Common myeloid progenitor, CD34-positive (primary cell): Measurements from ENCODE around the gene L2HGDH.
A peak's percentile ranks its signal among the peaks of the same experiment; 100 is the strongest.

Experiments used
- CTCF ChIA-PET: fragments of 350-600 bp; sonication (Branson Sonifier 250); formaldehyde crosslinking; loops from one replicate; lab custom pipeline; 2021; ENCODE audit warnings: antibody characterized with exemption; lab: Charles Lee
- POLR2A ChIA-PET: fragments of 350-600 bp; sonication (Branson Sonifier 250); formaldehyde crosslinking; loops from one replicate; lab custom pipeline; 2021; ENCODE audit warnings: antibody characterized with exemption; lab: Charles Lee
- DNase-seq, 3 donors: peaks; one replicate each; pipeline versions ENCODE4 v3.0.0 to v3.0.0-alpha.2; 2013
- H3K27ac ChIP-seq, 2 experiments: 1 replicate in 1 of 2; 2 replicates in 1 of 2; pipeline ENCODE4 v1.7.0; 2013; ENCODE audit warnings: inconsistent platforms in 2 of 2, low read length in 2 of 2, mild to moderate bottlenecking in 2 of 2, low read depth in 1 of 2, moderate library complexity in 1 of 2; ENCODE audit not compliant: severe bottlenecking in 2 of 2, insufficient read depth in 1 of 2, poor library complexity in 1 of 2
- H3K27me3 ChIP-seq, 5 experiments: replicated peaks in 2 of 5; 1 replicate in 3 of 5; 2 replicates in 2 of 5; pipeline versions ENCODE4 v1.6.1 to v1.7.0; 2013; ENCODE audit warnings: low read length in 4 of 5, mild to moderate bottlenecking in 2 of 5, moderate library complexity in 2 of 5, inconsistent platforms in 1 of 5; ENCODE audit not compliant: insufficient read depth in 5 of 5, control insufficient read depth in 4 of 5
- H3K36me3 ChIP-seq, 4 experiments: 1 replicate in 2 of 4; 2 replicates in 2 of 4; pipeline versions ENCODE4 v1.6.1 to v1.7.0; 2013; ENCODE audit warnings: low read length in 3 of 4, control low read depth in 1 of 4, mild to moderate bottlenecking in 1 of 4; ENCODE audit not compliant: control insufficient read depth in 4 of 4, insufficient read depth in 4 of 4
- H3K4me1 ChIP-seq, 4 experiments: 1 replicate in 3 of 4; 2 replicates in 1 of 4; pipeline versions ENCODE4 v1.6.1 to v1.7.1; 2013; ENCODE audit warnings: low read length in 3 of 4, mild to moderate bottlenecking in 3 of 4, control low read depth in 1 of 4, inconsistent platforms in 1 of 4, moderate library complexity in 1 of 4; ENCODE audit not compliant: control insufficient read depth in 4 of 4, insufficient read depth in 4 of 4; ENCODE audit errors: control extremely low read depth in 1 of 4
- H3K4me3 ChIP-seq, 7 experiments: 1 replicate in 4 of 7; 2 replicates in 3 of 7; pipeline versions ENCODE4 v1.5.1 to v1.7.0; 2013; ENCODE audit warnings: mild to moderate bottlenecking in 7 of 7, low read length in 6 of 7, moderate library complexity in 6 of 7, inconsistent platforms in 2 of 7, low read depth in 2 of 7, control low read depth in 1 of 7; ENCODE audit not compliant: insufficient read depth in 4 of 7, control insufficient read depth in 1 of 7; ENCODE audit errors: extremely low read depth in 1 of 7
- H3K9me3 ChIP-seq, 5 experiments: 1 replicate in 4 of 5; 2 replicates in 1 of 5; pipeline versions ENCODE4 v1.6.1 to v1.7.1; 2013; ENCODE audit warnings: low read length in 4 of 5, mild to moderate bottlenecking in 2 of 5, inconsistent platforms in 1 of 5, low read depth in 1 of 5, moderate library complexity in 1 of 5; ENCODE audit not compliant: control insufficient read depth in 4 of 5, insufficient read depth in 2 of 5; ENCODE audit errors: control extremely low read depth in 1 of 5
- WGBS: methylation state at CpG from one replicate; pipeline ENCODE4 v1.1.5; 2013; ENCODE audit not compliant: insufficient coverage; 5-methylcytosine and 5-hydroxymethylcytosine counted together

L2HGDH gene

GRCh38 chr14:50257732-50258131, 54.3 kb downstream of the L2HGDH start:
- peaks cover 0 to 4% (median 0%) of the 10 kb centered on the region in 4 experiments for H3K36me3 ChIP-seq
- CTCF ChIA-PET, result no interaction called here
- H3K4me3 ChIP-seq, result no peak overlapping the region
- DNase-seq, result peak in 2 of 3 donors; percentile 13 to 31
- H3K9me3 ChIP-seq, result peaks cover 0 to 2% (median 0%) of the 10 kb centered on the region in 5 experiments
- H3K27me3 ChIP-seq, result no peaks in the 10 kb centered on the region
- POLR2A ChIA-PET, result no interaction called here
- no CpG with 5 or more reads among the region's 2 CpGs for WGBS
- H3K27ac ChIP-seq, result no peak overlapping the region
- H3K4me1 ChIP-seq, result no peaks in the 10 kb centered on the region

GRCh38 chr14:50254248-50254647, 57.8 kb downstream of the L2HGDH start:
- WGBS, result 60% methylated on average over 1 of the region's 3 CpGs
- Histone ChIP-seq H3K36me3 (peaks cover 0 to 4% (median 1%) of the 10 kb centered on the region in 4 experiments), H3K27me3 (no peaks in the 10 kb centered on the region), H3K4me1 (no peaks in the 10 kb centered on the region), H3K4me3 (no peak overlapping the region), H3K27ac (no peak overlapping the region), H3K9me3 (peaks cover 0 to 5% (median 0%) of the 10 kb centered on the region in 5 experiments)
- ChIA-PET CTCF (no interaction called here), POLR2A (no interaction called here)
- no peak for DNase-seq

GRCh38 chr14:50249136-50249775, 62.8 kb downstream of the L2HGDH start:
- no peak overlapping the region for H3K4me3 ChIP-seq
- H3K27me3 ChIP-seq, result no peaks in the 10 kb centered on the region
- no peaks in the 10 kb centered on the region for H3K4me1 ChIP-seq
- H3K9me3 ChIP-seq, result peaks cover 0 to 5% (median 0%) of the 10 kb centered on the region in 5 experiments
- H3K27ac ChIP-seq, result no peak overlapping the region
- DNase-seq, result no peak
- 92% methylated on average over 6 of the region's 7 CpGs for WGBS
- ChIA-PET CTCF (interaction anchor here (1.5 to 1.7 kb wide), 2 partner anchors 9 to 11 kb away, joined by 4 to 6 read pairs; no protein-coding TSS in a partner anchor), POLR2A (no interaction called here)
- peaks cover 0 to 13% (median 4%) of the 10 kb centered on the region in 4 experiments for H3K36me3 ChIP-seq

DNA sequence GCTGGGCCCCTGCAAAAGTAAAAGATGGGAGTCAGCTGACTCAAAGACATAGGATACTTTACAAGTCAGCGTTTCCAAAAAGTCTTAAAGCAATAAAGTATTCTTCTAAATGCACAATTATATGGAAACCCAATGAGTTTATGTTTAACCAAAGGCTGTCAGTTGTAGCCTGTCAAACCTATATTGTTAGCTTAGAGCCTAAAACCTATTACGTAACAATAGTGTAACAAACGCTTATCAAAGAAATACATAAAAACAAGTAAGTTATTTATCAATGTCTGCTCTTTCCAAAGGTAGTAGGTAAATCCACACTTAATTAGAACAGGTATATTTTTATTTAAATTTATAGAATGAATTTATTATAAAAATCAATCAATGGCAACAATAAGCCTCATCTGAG, 64.8 kb downstream of the L2HGDH start:
- ChIA-PET CTCF (interaction anchor here (1.2 kb wide), 1 partner anchor 8 kb away, joined by 3 read pairs; no protein-coding TSS in a partner anchor), POLR2A (no interaction called here)
- WGBS, result no CpG with 5 or more reads among the region's 3 CpGs
- Histone ChIP-seq H3K4me3 (no peak overlapping the region), H3K4me1 (peaks cover 0 to 2% (median 0%) of the 10 kb centered on the region in 4 experiments), H3K27me3 (no peaks in the 10 kb centered on the region), H3K36me3 (peaks cover 0 to 13% (median 2%) of the 10 kb centered on the region in 4 experiments), H3K9me3 (peaks cover 0 to 3% (median 0%) of the 10 kb centered on the region in 5 experiments), H3K27ac (no peak overlapping the region)
- no peak for DNase-seq

- CTCF ChIA-PET, result interaction anchor here (0.7 to 1.0 kb wide), 2 partner anchors 17 to 20 kb away, joined by 3 read pairs; no protein-coding TSS in a partner anchor
These were observed 69.3 kb downstream of the L2HGDH start for GRCh38 chr14:50242566-50243310.

GRCh38 chr14:50242096-50242495, 69.9 kb downstream of the L2HGDH start:
- no peaks in the 10 kb centered on the region for H3K27me3 ChIP-seq
- WGBS, result 100% methylated on average over 1 of the region's 1 CpG
- H3K4me3 ChIP-seq, result no peak overlapping the region
- DNase-seq, result peak in 1 of 3 donors; percentile 42
- H3K4me1 ChIP-seq, result peaks cover 0 to 11% (median 6%) of the 10 kb centered on the region in 4 experiments
- no peaks in the 10 kb centered on the region for H3K9me3 ChIP-seq
- CTCF ChIA-PET, result interaction anchor here (0.7 to 1.0 kb wide), 2 partner anchors 18 to 20 kb away, joined by 3 read pairs; no protein-coding TSS in a partner anchor
- no peak overlapping the region for H3K27ac ChIP-seq
- POLR2A ChIA-PET, result no interaction called here
- H3K36me3 ChIP-seq, result peaks cover 0 to 8% (median 1%) of the 10 kb centered on the region in 4 experiments

More at GRCh38 chr14:50242566-50243310, 69.3 kb downstream of the L2HGDH start:
- no peak overlapping the region for H3K4me3 ChIP-seq
- DNase-seq, result no peak
- H3K9me3 ChIP-seq, result no peaks in the 10 kb centered on the region
- H3K27ac ChIP-seq, result no peak overlapping the region
- POLR2A ChIA-PET, result no interaction called here
- no CpG with 5 or more reads among the region's 5 CpGs for WGBS
- peaks cover 0 to 11% (median 1%) of the 10 kb centered on the region in 4 experiments for H3K36me3 ChIP-seq
- peaks cover 0 to 5% (median 1%) of the 10 kb centered on the region in 4 experiments for H3K4me1 ChIP-seq
- H3K27me3 ChIP-seq, result no peaks in the 10 kb centered on the region
